ENCODE measurements around the gene RPN2.

DNA sequence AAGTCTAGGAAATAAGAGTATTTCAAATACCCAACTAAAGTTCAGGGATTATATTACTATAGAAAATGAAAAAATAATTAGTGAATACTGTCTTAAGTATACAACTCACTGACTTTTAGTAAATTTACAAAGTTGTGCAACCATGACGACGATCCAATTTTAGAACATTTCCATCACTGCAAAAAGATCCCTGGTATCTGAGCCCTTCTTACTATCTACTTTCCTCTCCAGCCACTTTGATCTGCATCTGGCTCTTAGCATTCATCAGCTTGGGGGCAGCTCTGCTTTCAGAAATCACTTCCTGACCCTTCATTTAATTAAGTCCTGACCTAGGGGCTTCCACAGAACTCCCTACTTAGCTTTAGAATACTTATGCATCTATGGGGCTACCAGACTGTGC lies 45.2 kb upstream of the RPN2 start:
- TF ChIP-seq POLR2A (IDR thresholded peaks at IDR 0.05) (no peak), POLR2AphosphoS5 (IDR thresholded peaks at IDR 0.05) (no peak), EP300 (IDR thresholded peaks at IDR 0.05) (no peak)
- TF ChIP-seq, protein P1, sequence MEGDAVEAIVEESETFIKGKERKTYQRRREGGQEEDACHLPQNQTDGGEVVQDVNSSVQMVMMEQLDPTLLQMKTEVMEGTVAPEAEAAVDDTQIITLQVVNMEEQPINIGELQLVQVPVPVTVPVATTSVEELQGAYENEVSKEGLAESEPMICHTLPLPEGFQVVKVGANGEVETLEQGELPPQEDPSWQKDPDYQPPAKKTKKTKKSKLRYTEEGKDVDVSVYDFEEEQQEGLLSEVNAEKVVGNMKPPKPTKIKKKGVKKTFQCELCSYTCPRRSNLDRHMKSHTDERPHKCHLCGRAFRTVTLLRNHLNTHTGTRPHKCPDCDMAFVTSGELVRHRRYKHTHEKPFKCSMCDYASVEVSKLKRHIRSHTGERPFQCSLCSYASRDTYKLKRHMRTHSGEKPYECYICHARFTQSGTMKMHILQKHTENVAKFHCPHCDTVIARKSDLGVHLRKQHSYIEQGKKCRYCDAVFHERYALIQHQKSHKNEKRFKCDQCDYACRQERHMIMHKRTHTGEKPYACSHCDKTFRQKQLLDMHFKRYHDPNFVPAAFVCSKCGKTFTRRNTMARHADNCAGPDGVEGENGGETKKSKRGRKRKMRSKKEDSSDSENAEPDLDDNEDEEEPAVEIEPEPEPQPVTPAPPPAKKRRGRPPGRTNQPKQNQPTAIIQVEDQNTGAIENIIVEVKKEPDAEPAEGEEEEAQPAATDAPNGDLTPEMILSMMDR (IDR thresholded peaks at IDR 0.05): no peak

All from gastroesophageal sphincter (tissue), 3 donors.